Tibial nerve (tissue), 4 donors: ENCODE measurements around the gene COPG2. TPM values are rescaled to one million over a fixed set of nuclear protein-coding genes. Genes with fewer than 3 reads are reported as not detected.

Source experiments
- DNase-seq, 2 donors: peaks; one replicate each; pipeline ENCODE4 v3.0.0-alpha.2; 2019; ENCODE audit warnings: low spot score in 2 of 2
- H3K27ac ChIP-seq, 4 donors: fragments of 200-600 bp; sonication (generic) in 3 of 4; one replicate each; pipeline ENCODE4 v1.5.1; 2017 to 2019; ENCODE audit warnings: mild to moderate bottlenecking in 1 of 4
- H3K27me3 ChIP-seq, 2 donors: fragments of 200-600 bp; sonication (generic) in 1 of 2; one replicate each; pipeline versions ENCODE4 v1.5.1 to v1.6.0; 2017 to 2019
- H3K36me3 ChIP-seq, 3 donors: fragments of 200-600 bp; sonication (generic); one replicate each; pipeline ENCODE4 v1.5.1; 2018 to 2019
- H3K4me1 ChIP-seq, 4 donors: fragments of 200-600 bp; sonication (generic) in 3 of 4; one replicate each; pipeline ENCODE4 v1.5.1; 2017 to 2019
- H3K4me3 ChIP-seq, 4 donors: fragments of 200-600 bp; sonication (generic) in 3 of 4; one replicate each; pipeline ENCODE4 v1.5.1; 2017 to 2019; ENCODE audit warnings: mild to moderate bottlenecking in 1 of 4, moderate library complexity in 1 of 4
- H3K9me3 ChIP-seq, 4 donors: fragments of 200-600 bp; sonication (generic) in 3 of 4; one replicate each; pipeline ENCODE4 v1.5.1; 2017 to 2019
- CTCF ChIP-seq, 5 experiments: fragments of 200-600 bp in 3 of 5; fragments of 450-650 bp in 2 of 5; sonication (generic) in 3 of 5; IDR thresholded peaks; one replicate each; pipeline ENCODE4 v1.5.1; 2016 to 2019; ENCODE audit warnings: antibody characterized with exemption in 5 of 5, mild to moderate bottlenecking in 3 of 5, moderate library complexity in 2 of 5
- EP300 ChIP-seq, 2 donors: sonication (generic); formaldehyde crosslinking; IDR thresholded peaks; one replicate each; pipeline ENCODE4 v1.6.1; 2017; ENCODE audit warnings: antibody characterized with exemption in 2 of 2, mild to moderate bottlenecking in 1 of 2
- POLR2A ChIP-seq, 2 donors: fragments of 450-650 bp; IDR thresholded peaks; one replicate each; pipeline ENCODE4 v1.6.1; 2017; ENCODE audit warnings: antibody characterized with exemption in 2 of 2, mild to moderate bottlenecking in 2 of 2, moderate library complexity in 2 of 2
- WGBS, 2 donors: methylation state at CpG; one replicate each; pipeline ENCODE4 v1.1.5; 2018; 5-methylcytosine and 5-hydroxymethylcytosine counted together
- total RNA-seq, 4 donors: library from RNA; depleted of rRNA; stranded (reverse); fragments of >200 nt; gene quantifications; one replicate each; pipeline ENCODE4 v1.1.0, GENCODE V29; 2016

The COPG2 gene
- total RNA-seq, 4 donors from 2014 or later: 12.7 to 22.7 (median 20.2) TPM

- no peak for DNase-seq
- TF ChIP-seq EP300 (IDR thresholded peaks at IDR 0.05): no peak
- TF ChIP-seq POLR2A (IDR thresholded peaks at IDR 0.05): no peak
- no peak for TF ChIP-seq CTCF (IDR thresholded peaks at IDR 0.05)
- H3K9me3 ChIP-seq: no peaks in the 10 kb centered on the region
- H3K27me3 ChIP-seq: no peaks in the 10 kb centered on the region
- WGBS, 2 donors: 85 to 86% methylated on average over 1 of the region's 1 CpG
- no peak overlapping the region for H3K27ac ChIP-seq
- H3K4me1 ChIP-seq: no peaks in the 10 kb centered on the region
- no peak overlapping the region for H3K4me3 ChIP-seq
- H3K36me3 ChIP-seq: peaks cover 0 to 47% (median 0%) of the 10 kb centered on the region in 3 donors
Observed at GRCh38 chr7:130641040-130641439, 27.5 kb downstream of the COPG2 start.

GRCh38 chr7:130639388-130639787 lies 29.2 kb downstream of the COPG2 start:
- H3K4me1 ChIP-seq: no peaks in the 10 kb centered on the region
- 94 to 100% methylated on average over 1 of the region's 1 CpG for WGBS, 2 donors
- H3K27ac ChIP-seq: no peak overlapping the region
- no peaks in the 10 kb centered on the region for H3K27me3 ChIP-seq
- H3K4me3 ChIP-seq: no peak overlapping the region
- no peak for DNase-seq
- peaks cover 0 to 38% (median 0%) of the 10 kb centered on the region in 3 donors for H3K36me3 ChIP-seq
- TF ChIP-seq POLR2A (IDR thresholded peaks at IDR 0.05): no peak
- no peak for TF ChIP-seq EP300 (IDR thresholded peaks at IDR 0.05)
- TF ChIP-seq CTCF (IDR thresholded peaks at IDR 0.05): no peak
- H3K9me3 ChIP-seq: peaks cover 0 to 3% (median 0%) of the 10 kb centered on the region in 4 donors

GRCh38 chr7:130632111-130632510 lies 36.4 kb downstream of the COPG2 start:
- no peaks in the 10 kb centered on the region for H3K4me1 ChIP-seq
- TF ChIP-seq EP300 (IDR thresholded peaks at IDR 0.05) (no peak), POLR2A (IDR thresholded peaks at IDR 0.05) (no peak), CTCF (IDR thresholded peaks at IDR 0.05) (no peak)

GRCh38 chr7:130628901-130629300 lies 39.6 kb downstream of the COPG2 start:
- H3K4me3 ChIP-seq: no peak overlapping the region
- H3K27me3 ChIP-seq: no peaks in the 10 kb centered on the region
- H3K27ac ChIP-seq: no peak overlapping the region
- H3K4me1 ChIP-seq: no peaks in the 10 kb centered on the region
- TF ChIP-seq EP300 (IDR thresholded peaks at IDR 0.05): no peak
- TF ChIP-seq POLR2A (IDR thresholded peaks at IDR 0.05): no peak
- no peak for TF ChIP-seq CTCF (IDR thresholded peaks at IDR 0.05)
- DNase-seq: no peak
- peaks cover 0 to 28% (median 0%) of the 10 kb centered on the region in 3 donors for H3K36me3 ChIP-seq
- peaks cover 0 to 44% (median 4%) of the 10 kb centered on the region in 4 donors for H3K9me3 ChIP-seq
- WGBS, 2 donors: 93 to 100% methylated on average over 1 of the region's 1 CpG

More at GRCh38 chr7:130632111-130632510, 36.4 kb downstream of the COPG2 start:
- peaks cover 0 to 41% (median 4%) of the 10 kb centered on the region in 4 donors for H3K9me3 ChIP-seq
- H3K27ac ChIP-seq: no peak overlapping the region
- DNase-seq: no peak
- H3K27me3 ChIP-seq: no peaks in the 10 kb centered on the region
- peaks cover 0 to 13% (median 0%) of the 10 kb centered on the region in 3 donors for H3K36me3 ChIP-seq
- H3K4me3 ChIP-seq: no peak overlapping the region

GRCh38 chr7:130627775-130628174 lies 40.8 kb downstream of the COPG2 start:
- Histone ChIP-seq H3K27me3 (no peaks in the 10 kb centered on the region), H3K36me3 (peaks cover 0 to 32% (median 0%) of the 10 kb centered on the region in 3 donors)

More at GRCh38 chr7:130627775-130628174, 40.8 kb downstream of the COPG2 start:
- peaks cover 0 to 44% (median 4%) of the 10 kb centered on the region in 4 donors for H3K9me3 ChIP-seq
- H3K4me3 ChIP-seq: no peak overlapping the region
- 88 to 96% methylated on average over 4 of the region's 4 CpGs for WGBS, 2 donors
- DNase-seq: no peak
- no peak overlapping the region for H3K27ac ChIP-seq
- no peaks in the 10 kb centered on the region for H3K4me1 ChIP-seq
- no peak for TF ChIP-seq CTCF (IDR thresholded peaks at IDR 0.05)
- no peak for TF ChIP-seq EP300 (IDR thresholded peaks at IDR 0.05)
- no peak for TF ChIP-seq POLR2A (IDR thresholded peaks at IDR 0.05)
